Bronchial epithelial cell (primary cell): ENCODE measurements around the gene TAF1B. TPM values are rescaled to one million over a fixed set of nuclear protein-coding genes. Genes with fewer than 3 reads are reported as not detected.

ENCODE experiments used
- DNase-seq: peaks from one replicate; pipeline ENCODE4 v3.0.0-alpha.2; 2010; ENCODE audit warnings: low read depth
- FAIRE-seq: peaks from 2 replicates; lab custom pipeline; 2011; peaks lifted over from hg19 to GRCh38; lab: Jason Lieb, UNC
- H3K27me3 ChIP-seq: 2 replicates; pipeline ENCODE4 v1.5.1; 2011; ENCODE audit warnings: low read length; ENCODE audit not compliant: control insufficient read depth, insufficient read depth
- H3K36me3 ChIP-seq: 2 replicates; pipeline ENCODE4 v1.5.1; 2011; ENCODE audit warnings: low read length; ENCODE audit not compliant: control insufficient read depth, insufficient read depth
- H3K4me3 ChIP-seq: 2 replicates; pipeline ENCODE4 v1.5.1; 2011; ENCODE audit warnings: mild to moderate bottlenecking, low read depth, low read length, control low read depth
- CTCF ChIP-seq: IDR thresholded peaks from 2 replicates; pipeline ENCODE4 v1.5.1; 2011; ENCODE audit warnings: mild to moderate bottlenecking, moderate library complexity, low read length, control low read depth, inconsistent platforms; ENCODE audit not compliant: insufficient read depth, severe bottlenecking
- total RNA-seq: library from RNA; depleted of rRNA; stranded (reverse); fragments of >200 nt; gene quantifications from 2 replicates; pipeline ENCODE4 v1.2.1, GENCODE V29; 2014

The TAF1B gene
- total RNA-seq, 1 donor from 2014 or later: 28.7 TPM

DNA sequence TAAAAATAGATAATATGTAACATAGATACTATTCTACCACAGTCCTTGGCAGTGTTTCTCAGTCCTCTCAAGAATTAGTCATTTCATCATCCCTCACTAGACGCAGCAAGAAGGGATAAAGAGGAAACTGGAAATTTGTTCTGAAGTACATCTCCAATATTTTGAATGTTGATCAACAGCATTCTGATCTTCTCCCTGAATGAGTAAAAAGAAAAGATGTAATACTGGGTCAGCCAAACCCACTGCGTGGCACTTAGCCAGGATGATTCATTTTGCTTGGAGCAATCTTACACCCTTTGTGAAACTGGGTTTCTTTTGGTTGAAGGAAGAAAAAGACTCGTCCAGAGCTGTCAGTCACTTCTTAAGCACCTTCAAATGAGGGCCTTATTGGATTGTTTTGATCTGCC is 54.1 kb downstream of the TAF1B start:
- no peak for FAIRE-seq
- H3K4me3 ChIP-seq: no peak overlapping the region
- no peak for TF ChIP-seq CTCF
- H3K36me3 ChIP-seq: no peaks in the 10 kb centered on the region
- DNase-seq: peak; percentile 100
- H3K27me3 ChIP-seq: no peaks in the 10 kb centered on the region

GRCh38 chr2:9897846-9898245 is 54.6 kb downstream of the TAF1B start:
- no peak for FAIRE-seq
- H3K4me3 ChIP-seq: no peak overlapping the region
- no peaks in the 10 kb centered on the region for H3K36me3 ChIP-seq
- no peak for TF ChIP-seq CTCF
- H3K27me3 ChIP-seq: no peaks in the 10 kb centered on the region
- DNase-seq: no peak

- H3K36me3 ChIP-seq: no peaks in the 10 kb centered on the region
- FAIRE-seq (no peak), DNase-seq (peak; percentile 61)
- H3K27me3 ChIP-seq: no peaks in the 10 kb centered on the region
- no peak for TF ChIP-seq CTCF
- H3K4me3 ChIP-seq: no peak overlapping the region
These were observed 62.1 kb downstream of the TAF1B start for GRCh38 chr2:9905413-9905812.

DNA sequence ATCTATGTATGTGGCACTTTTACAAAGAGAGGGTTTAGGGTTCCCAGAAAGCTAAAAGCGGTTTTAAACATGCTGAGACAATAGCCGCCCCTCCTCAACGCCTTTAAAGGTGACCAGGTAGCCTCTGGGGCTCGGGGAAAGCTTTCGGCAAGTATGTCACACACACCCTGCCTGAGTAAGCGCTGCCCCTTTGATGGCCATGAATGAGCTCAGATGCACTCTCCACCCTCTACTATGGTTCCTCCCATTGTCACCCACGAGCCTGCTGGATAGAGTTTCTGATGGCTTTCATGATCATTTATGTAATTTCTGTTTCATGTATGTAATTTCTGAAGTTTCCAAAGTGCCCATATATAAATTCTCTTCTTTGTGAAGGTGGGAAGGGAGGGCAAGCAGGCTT is 64.1 kb downstream of the TAF1B start:
- no peak for FAIRE-seq
- DNase-seq: no peak
- H3K27me3 ChIP-seq: no peaks in the 10 kb centered on the region
- no peak for TF ChIP-seq CTCF
- no peak overlapping the region for H3K4me3 ChIP-seq
- H3K36me3 ChIP-seq: no peaks in the 10 kb centered on the region

GRCh38 chr2:9908639-9909038 is 65.4 kb downstream of the TAF1B start:
- no peaks in the 10 kb centered on the region for H3K36me3 ChIP-seq
- TF ChIP-seq CTCF: no peak
- FAIRE-seq: no peak

GRCh38 chr2:9909106-9909505 is 65.8 kb downstream of the TAF1B start:
- DNase-seq (peak; percentile 52), FAIRE-seq (no peak)
- Histone ChIP-seq H3K4me3 (no peak overlapping the region), H3K36me3 (no peaks in the 10 kb centered on the region), H3K27me3 (no peaks in the 10 kb centered on the region)
- no peak for TF ChIP-seq CTCF

More at GRCh38 chr2:9908639-9909038, 65.4 kb downstream of the TAF1B start:
- DNase-seq: peak; percentile 35
- Histone ChIP-seq H3K27me3 (no peaks in the 10 kb centered on the region), H3K4me3 (no peak overlapping the region)
